Measurements from ENCODE around the gene CDCP1. TPM values are rescaled to one million over a fixed set of nuclear protein-coding genes. Genes with fewer than 3 reads are reported as not detected.

The CDCP1 gene
- total and polyA plus RNA-seq, 7 donors = 0.01 to 1.4 (median 0.27) TPM

DNA sequence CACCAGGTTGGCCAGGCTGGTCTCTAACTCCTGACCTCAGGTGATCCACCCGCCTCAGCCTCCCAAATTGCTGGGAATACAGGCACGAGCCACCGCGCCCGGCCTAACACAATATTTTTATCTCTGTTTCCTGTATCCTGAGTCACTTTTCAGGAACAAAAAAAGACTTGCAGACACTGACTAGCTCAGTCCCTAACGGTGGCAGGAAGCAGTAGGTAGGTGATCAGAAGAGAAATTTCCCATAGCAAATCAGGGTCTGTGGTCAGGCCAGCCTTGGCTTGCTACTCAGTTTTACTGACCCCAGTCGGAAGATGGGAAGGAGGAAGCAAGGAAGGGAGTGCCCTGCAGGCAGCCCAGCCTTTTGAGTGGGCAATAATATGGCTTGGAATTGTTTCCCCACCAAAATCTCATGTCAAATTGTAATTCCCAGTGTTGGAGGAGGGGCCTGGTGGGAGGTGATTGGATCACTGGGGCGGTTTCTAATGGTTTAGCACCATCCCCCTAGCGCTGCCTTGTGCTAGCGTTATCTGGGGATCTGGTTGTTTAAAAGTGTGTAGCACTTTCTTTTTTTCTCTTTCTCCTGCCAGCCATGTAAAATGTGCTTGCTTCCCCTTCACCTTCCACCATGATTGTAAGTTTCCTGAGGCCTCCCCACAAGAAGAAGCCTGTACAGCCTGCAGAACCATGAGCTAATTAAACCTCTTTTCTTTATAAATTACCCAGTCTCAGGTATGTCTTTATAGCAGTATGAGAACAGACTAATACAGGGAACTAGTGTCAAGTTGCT is 19.5 kb upstream of the CDCP1 start:
- 80 to 86% (median 83%) methylated on average over 10 of the region's 10 CpGs for WGBS, 3 donors
- H3K4me1 ChIP-seq = peaks cover 17% of the 10 kb centered on the region
- TF ChIP-seq, protein P1, sequence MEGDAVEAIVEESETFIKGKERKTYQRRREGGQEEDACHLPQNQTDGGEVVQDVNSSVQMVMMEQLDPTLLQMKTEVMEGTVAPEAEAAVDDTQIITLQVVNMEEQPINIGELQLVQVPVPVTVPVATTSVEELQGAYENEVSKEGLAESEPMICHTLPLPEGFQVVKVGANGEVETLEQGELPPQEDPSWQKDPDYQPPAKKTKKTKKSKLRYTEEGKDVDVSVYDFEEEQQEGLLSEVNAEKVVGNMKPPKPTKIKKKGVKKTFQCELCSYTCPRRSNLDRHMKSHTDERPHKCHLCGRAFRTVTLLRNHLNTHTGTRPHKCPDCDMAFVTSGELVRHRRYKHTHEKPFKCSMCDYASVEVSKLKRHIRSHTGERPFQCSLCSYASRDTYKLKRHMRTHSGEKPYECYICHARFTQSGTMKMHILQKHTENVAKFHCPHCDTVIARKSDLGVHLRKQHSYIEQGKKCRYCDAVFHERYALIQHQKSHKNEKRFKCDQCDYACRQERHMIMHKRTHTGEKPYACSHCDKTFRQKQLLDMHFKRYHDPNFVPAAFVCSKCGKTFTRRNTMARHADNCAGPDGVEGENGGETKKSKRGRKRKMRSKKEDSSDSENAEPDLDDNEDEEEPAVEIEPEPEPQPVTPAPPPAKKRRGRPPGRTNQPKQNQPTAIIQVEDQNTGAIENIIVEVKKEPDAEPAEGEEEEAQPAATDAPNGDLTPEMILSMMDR (IDR thresholded peaks at IDR 0.05) = no peak
- no peak overlapping the region for H3K27ac ChIP-seq
- no peak overlapping the region for H3K4me3 ChIP-seq
- no peak for DNase-seq
- H3K9me3 ChIP-seq = no peaks in the 10 kb centered on the region
- no peaks in the 10 kb centered on the region for H3K27me3 ChIP-seq (ENCODE audit: insufficient read depth in 3 of 3, low read length in 2 of 3)
- intact Hi-C loops (cut with DNase I) = no loop called here
- no peaks in the 10 kb centered on the region for H3K36me3 ChIP-seq (ENCODE audit: insufficient read depth in 1 of 2, low read depth in 1 of 2)
- ATAC-seq = no peak

DNA sequence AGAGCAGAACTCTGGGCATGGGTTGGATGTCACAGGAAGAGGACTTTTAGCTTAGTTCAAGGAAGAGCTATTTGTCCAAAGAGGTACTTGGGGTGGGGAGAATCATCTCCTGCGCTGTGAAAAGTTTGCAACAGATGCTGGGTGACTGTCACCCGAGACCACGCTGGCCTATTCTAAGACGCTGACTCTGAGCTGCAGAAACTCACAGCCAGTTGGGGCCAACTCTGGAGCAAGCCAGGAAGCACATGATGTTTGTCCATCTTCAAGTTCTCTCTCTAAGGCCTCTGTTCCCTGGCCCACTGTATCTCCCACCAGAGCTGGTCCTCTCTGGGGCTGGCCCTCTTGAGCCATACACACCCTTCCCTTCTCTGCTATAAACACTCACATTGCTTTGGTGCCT is 17.9 kb upstream of the CDCP1 start:
- DNase-seq = peak in 1 of 2 donors; percentile 46
- no peaks in the 10 kb centered on the region for H3K9me3 ChIP-seq
- H3K27me3 ChIP-seq (ENCODE audit: insufficient read depth in 3 of 3, low read length in 2 of 3) = no peaks in the 10 kb centered on the region
- peak overlapping the region; percentile 4 for H3K27ac ChIP-seq
- peak; percentile 48 to 88 (median 68) for ATAC-seq
- H3K4me3 ChIP-seq = no peak overlapping the region
- intact Hi-C loops (cut with DNase I) = no loop called here
- H3K36me3 ChIP-seq (ENCODE audit: insufficient read depth in 1 of 2, low read depth in 1 of 2) = no peaks in the 10 kb centered on the region
- TF ChIP-seq, protein P1 (IDR thresholded peaks at IDR 0.05) = no peak
- peaks cover 7% of the 10 kb centered on the region for H3K4me1 ChIP-seq
- WGBS, 3 donors = 38 to 57% (median 53%) methylated on average over 4 of the region's 4 CpGs

DNA sequence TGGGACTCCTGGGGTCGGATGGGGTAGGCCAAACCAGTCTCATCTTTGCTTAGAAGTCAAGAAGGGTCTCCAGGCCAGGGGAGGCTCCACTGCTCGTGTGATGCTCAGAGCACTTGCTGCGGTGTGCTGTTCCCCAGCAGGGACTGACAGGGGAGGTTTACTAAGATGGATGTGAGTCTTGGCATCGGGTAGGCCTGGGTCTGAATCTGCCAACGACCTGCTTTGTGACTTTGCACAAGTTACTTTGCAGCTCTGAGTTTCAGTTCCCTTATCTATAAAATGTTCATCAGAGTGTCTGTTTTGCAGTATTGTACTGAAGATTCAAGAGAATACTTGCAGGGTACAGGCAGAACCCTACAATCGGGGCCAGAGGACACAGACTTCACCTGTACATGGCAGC is 17.3 kb upstream of the CDCP1 start:
- ATAC-seq (no peak), DNase-seq (no peak)
- Histone ChIP-seq H3K4me3 (no peak overlapping the region), H3K27me3 (ENCODE audit: insufficient read depth in 3 of 3, low read length in 2 of 3) (no peaks in the 10 kb centered on the region), H3K27ac (peak overlapping the region; percentile 4), H3K36me3 (ENCODE audit: insufficient read depth in 1 of 2, low read depth in 1 of 2) (no peaks in the 10 kb centered on the region), H3K9me3 (no peaks in the 10 kb centered on the region), H3K4me1 (peaks cover 7% of the 10 kb centered on the region)
- intact Hi-C loops (cut with DNase I) = no loop called here
- WGBS, 3 donors = 62 to 69% (median 62%) methylated on average over 6 of the region's 6 CpGs
- TF ChIP-seq, protein P1 (IDR thresholded peaks at IDR 0.05) = no peak

DNA sequence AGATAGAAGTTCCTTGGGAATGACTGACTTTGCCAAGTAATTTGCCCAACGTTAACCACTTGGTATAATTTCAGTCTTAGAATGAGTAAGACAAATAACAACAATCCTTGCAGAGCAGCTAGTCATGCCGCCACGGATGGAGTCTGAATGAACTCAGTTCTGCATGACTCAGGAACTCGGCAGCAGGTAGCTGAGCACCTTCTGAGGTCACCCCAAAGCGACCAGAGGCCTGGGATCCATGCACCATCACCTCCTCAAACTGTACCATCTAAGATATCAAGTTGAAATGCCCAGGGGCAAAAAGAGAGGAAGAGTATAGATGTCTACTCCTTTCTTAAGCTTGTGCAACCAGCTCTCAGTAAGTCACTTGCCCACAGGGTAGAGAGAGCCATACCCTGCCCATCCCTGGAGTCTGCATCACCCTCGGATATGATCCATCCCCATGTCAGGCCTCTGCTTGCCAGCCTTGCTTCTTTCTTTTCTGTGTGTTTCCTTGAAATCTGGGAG is 8.5 kb upstream of the CDCP1 start:
- H3K27ac ChIP-seq = no peak overlapping the region
- H3K4me1 ChIP-seq = no peaks in the 10 kb centered on the region
- WGBS, 3 donors = 78 to 84% (median 82%) methylated on average over 6 of the region's 6 CpGs
- intact Hi-C loops (cut with DNase I) = no loop called here
- no peaks in the 10 kb centered on the region for H3K27me3 ChIP-seq (ENCODE audit: insufficient read depth in 3 of 3, low read length in 2 of 3)
- ATAC-seq (no peak), DNase-seq (no peak)
- H3K36me3 ChIP-seq (ENCODE audit: insufficient read depth in 1 of 2, low read depth in 1 of 2) = no peaks in the 10 kb centered on the region
- H3K9me3 ChIP-seq = no peaks in the 10 kb centered on the region
- H3K4me3 ChIP-seq = no peak overlapping the region
- TF ChIP-seq, protein P1 (IDR thresholded peaks at IDR 0.05) = no peak

Data from psoas muscle (tissue), 8 donors.